HG03196 (cell line): ENCODE data around the gene PP2D1.
"Not testable (repeated sequence)": the region's sequence is repeated elsewhere in the genome, so short reads cannot be mapped to it uniquely, and the experiment has no call there.

ENCODE experiments used
- ATAC-seq: cut with Tn5 transposase; IDR thresholded peaks from one replicate; pipeline ENCODE4 v1.9.1; 2021; ENCODE audit not compliant: unreplicated experiment

The PP2D1 gene

GRCh38 chr3:19972054-19972453 lies 40.0 kb downstream of the PP2D1 start:
- no peak for ATAC-seq

GRCh38 chr3:19970327-19970726 lies 41.7 kb downstream of the PP2D1 start:
- no peak for ATAC-seq

DNA sequence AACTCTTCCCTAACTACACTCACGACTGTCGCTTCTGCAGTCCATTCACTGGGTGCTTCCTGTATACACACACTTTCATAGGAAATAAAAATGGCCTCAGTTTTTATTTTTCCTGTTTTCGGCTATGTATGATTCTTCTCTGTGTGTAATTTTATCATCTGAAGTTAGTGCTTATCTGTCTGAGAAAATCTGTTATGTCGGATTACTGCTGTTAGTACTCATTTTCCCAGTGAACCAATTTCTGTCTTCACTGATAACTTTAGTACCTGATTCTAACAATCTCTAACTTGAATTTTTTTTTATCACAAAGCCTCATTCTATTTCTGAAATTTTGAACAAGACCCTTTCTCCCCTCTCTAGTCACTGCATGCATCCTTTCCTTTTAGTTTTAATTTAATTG lies 44.3 kb downstream of the PP2D1 start:
- ATAC-seq: no peak

DNA sequence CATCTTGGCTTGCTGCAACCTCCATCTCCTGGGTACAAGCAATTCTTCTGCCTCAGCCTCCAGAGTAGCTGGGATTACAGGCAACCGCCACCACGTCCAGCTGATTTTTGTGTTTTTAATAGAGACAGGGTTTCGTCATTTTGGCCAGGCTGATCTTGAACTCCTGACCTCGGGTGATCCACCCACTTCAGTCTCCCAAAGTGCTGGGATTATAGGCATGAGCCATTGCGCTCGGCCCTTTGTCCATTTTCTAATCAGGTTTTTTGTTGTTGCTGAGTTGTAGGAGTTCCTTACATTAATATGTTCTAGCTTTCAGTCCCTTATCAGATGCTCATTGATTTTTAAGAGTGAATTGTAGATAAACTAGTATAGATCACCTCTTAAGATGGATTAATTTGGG lies 44.9 kb downstream of the PP2D1 start:
- no peak for ATAC-seq

DNA sequence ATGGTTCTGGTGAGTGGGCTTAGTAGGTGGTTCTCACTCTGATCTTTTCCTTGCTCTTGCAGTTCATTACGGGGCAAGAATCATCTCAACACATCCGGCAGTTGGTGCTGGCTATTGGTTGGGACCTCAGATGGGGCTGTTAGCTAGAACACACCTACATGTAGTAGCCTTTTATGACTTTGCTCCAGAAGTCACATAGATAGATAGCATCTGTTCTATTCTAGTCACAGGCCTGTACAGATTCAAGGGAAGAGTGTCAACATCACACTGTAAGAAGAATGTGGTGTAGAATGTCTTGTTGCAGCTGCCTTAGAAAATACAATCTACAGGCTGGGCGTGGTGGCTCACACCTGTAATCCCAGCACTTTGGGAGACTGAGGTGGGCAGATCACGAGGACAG lies 50.1 kb downstream of the PP2D1 start:
- ATAC-seq: no peak

- ATAC-seq: no peak
These were observed 51.4 kb downstream of the PP2D1 start for GRCh38 chr3:19960696-19961095.

GRCh38 chr3:19959505-19959904 lies 52.6 kb downstream of the PP2D1 start:
- ATAC-seq: no peak

DNA sequence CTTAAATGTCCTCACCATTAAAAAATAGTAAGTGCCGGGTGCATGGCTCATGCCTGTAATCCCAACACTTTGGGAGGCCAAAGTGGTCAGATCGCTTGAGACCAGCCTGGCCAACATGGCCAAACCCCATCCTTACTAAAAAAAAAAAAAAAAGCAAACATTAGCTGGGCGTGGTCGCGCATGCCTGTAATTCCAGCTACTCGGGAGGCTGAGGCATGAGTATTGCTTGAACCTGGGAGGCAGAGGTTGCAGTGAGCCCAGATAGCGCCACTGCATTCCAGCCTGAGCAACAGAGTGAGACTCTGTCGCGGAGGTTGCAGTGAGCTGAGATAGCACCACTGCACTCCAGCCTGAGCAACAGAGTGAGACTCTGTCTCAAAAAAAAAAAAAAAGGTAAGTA lies 54.7 kb downstream of the PP2D1 start:
- ATAC-seq: not testable (repeated sequence)

- ATAC-seq: no peak
These were observed 57.4 kb downstream of the PP2D1 start for GRCh38 chr3:19954676-19955075.

DNA sequence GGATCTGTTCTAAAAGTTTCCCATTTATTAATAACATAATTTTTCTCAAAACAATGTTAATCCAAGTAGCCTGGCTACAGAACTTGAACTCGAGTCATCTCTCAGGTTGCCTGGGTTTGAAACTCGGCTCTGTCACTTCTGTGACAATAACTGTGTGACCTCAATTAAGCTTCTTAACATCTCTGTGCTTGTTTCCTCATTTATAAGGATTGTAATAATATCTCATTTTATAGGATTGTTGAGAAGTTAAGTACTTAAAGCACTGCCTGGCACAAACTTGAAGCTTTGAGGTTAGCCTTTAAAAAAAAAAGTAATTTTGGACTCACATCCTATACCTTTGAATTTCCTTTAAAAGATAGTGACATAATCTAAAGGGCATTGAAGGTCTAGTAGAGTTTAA lies 61.7 kb downstream of the PP2D1 start:
- ATAC-seq: no peak

DNA sequence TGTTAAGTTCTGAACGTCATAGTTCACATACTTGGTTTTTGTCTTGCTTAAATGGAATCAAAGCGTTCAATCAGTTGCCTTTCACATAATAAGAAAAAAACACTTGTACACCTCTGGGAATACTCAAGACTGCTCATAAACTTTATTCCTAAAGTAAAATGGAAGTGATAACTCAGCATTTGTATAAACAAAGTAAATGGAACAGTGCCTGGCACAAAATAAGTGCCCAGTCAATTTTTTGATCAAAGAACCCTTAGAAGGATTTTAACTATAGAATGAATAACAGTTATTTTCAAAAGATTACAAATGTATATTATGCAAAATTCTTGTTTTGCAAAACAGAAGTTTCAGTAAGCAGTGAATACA lies 63.9 kb downstream of the PP2D1 start:
- no peak for ATAC-seq

DNA sequence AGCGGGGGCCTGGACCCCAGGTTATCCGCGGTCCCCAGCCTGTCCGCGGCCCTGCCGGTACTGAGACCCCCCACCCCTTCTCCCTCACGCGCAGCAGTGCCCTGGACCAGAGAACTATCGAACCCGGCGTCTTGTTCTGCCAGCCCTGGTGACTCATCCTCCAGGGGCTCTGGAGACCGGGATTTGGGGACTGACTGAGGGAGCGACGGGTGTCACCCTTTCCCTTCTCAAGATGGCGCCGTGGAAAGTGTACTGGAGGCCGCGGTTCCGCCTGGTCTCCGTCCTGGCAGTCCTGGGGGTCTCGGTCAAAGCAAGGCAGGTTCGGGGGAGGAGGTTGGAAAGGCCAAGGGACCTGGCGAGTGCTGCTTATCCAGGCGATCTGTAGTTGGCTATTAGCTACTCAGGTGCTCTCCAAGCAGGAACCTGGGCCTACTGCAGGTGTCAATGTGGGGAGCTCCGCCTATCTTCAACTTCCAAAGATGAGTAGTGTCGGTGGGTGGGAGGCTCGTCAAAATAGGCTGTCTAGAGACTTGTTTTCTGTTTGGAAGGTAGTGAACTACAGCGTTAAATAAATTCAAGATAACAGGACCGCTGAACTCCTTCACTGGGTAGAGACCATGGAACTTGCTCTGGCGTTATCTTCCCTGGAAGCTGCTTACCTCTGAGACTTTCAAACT lies 64.4 kb downstream of the PP2D1 start:
- ATAC-seq: peak; percentile 23

GRCh38 chr3:19946832-19947548 lies 65.1 kb downstream of the PP2D1 start, which contains the start of gene RAB5A:
Gene RAB5A (plus strand): TSS chr3:19947097. CDS start chr3:19950899, 3,802 bp downstream.
- peak; percentile 98 for ATAC-seq

- ATAC-seq: peak; percentile 1
These were observed 65.9 kb downstream of the PP2D1 start for GRCh38 chr3:19945969-19946831.

GRCh38 chr3:19945534-19945933 lies 66.5 kb downstream of the PP2D1 start:
- ATAC-seq: no peak

- ATAC-seq: no peak
These were observed 71.4 kb downstream of the PP2D1 start for GRCh38 chr3:19940643-19941042.

DNA sequence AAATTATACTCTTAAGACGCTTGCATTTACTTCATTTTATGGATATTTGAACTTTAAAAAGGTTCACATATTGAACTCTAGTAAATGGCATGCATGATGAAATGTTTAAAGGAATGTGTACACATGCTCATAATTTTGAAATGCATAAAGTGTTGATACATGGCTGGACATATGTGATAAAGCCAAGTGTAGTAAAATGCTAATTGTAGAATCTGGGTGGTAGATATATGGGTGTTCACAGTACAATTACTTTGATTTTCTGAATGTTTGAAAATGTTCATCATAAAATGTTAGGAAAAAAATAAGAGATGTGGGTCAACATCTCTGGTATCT lies 73.8 kb downstream of the PP2D1 start:
- ATAC-seq: no peak

DNA sequence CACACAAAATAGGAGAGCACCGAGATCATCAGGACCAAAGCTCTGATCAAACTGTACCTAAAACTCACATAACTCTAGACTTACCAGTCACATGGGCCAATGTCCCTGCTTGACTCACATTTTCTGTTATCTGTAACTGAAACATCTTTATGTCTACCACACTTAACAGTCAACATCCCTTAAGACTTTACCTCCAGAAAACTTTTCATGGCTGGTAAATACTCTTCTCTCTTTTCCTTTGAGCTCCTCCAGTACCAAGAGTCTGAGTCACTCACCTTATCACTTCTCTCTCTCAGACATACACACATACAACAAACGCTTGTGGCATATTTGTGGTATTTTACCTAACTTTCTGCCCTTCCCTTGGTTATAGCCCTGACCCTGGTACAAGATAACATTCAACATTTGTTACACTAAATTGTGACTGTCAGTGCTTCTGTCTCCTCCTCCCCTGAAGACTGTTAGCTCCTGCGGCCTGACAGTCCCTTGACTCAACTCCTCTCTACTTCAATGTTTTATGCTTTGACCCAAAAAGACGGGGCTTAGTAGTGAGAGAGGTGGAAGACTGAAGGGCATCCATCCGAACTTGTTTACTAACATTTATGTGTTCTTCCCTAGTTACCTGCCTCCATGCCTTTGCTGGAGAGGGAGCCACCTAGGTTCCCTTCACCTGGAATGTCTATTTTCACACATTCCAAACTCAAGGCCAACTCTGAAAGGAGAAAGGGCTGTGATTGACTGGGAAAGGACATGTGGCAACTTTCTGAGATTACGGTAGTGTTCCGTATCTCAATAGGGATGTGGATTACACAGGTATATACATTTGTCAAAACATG lies 74.4 kb downstream of the PP2D1 start:
- ATAC-seq: no peak
